NCI-H2171 treated with DMSO at 0.1 percent for 48 hours (cell line): ENCODE data around the gene ANP32A.
"Not testable (repeated sequence)": the region's sequence is repeated elsewhere in the genome, so short reads cannot be mapped to it uniquely, and the experiment has no call there.

ENCODE experiments used
- DNase-seq: peaks from one replicate; lab custom pipeline; 2025; lab: John Stamatoyannopoulos, UW

The ANP32A gene

DNA sequence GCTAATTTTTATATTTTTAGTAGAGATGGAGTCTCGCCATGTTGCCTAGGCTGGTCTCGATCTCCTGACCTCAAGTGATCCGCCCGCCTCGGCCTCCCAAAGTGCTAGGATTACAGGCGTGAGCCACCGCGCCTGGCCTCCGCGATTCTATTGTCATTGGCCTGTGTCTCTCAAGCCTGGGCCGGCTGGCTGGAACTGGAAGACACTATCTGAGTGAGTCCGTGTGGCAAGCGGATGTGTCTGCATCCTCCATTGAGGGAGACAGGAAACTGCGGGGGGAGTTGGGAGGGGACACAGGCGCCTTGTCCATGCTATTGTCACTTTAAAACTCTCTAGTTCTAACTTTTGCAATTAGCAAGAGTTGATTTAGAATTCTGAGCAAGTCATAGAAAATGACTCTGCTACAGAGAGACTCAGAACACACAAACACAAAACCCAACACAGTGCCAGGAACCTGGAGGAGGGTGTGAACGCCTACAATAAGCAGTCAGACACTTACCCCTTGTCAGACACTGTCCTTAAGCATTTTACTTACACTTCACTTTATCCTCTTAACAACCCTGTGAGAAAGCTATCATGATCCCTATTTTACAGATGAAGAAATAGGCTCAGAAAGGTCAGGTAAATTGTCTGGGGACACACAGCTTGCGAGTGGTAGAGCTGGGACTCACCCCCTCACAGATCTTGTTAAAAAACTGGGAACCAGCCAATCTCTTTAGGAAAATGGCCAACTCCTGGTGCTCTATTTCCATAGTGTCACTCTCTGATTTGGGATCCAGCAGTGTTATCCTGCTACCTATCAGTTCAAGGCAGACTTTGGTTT is 38.7 kb downstream of the ANP32A start:
- DNase-seq: no peak

GRCh38 chr15:68781217-68781616 is 39.5 kb downstream of the ANP32A start:
- no peak for DNase-seq

- no peak for DNase-seq
Measured at GRCh38 chr15:68778876-68779275, 41.8 kb downstream of the ANP32A start.

DNA sequence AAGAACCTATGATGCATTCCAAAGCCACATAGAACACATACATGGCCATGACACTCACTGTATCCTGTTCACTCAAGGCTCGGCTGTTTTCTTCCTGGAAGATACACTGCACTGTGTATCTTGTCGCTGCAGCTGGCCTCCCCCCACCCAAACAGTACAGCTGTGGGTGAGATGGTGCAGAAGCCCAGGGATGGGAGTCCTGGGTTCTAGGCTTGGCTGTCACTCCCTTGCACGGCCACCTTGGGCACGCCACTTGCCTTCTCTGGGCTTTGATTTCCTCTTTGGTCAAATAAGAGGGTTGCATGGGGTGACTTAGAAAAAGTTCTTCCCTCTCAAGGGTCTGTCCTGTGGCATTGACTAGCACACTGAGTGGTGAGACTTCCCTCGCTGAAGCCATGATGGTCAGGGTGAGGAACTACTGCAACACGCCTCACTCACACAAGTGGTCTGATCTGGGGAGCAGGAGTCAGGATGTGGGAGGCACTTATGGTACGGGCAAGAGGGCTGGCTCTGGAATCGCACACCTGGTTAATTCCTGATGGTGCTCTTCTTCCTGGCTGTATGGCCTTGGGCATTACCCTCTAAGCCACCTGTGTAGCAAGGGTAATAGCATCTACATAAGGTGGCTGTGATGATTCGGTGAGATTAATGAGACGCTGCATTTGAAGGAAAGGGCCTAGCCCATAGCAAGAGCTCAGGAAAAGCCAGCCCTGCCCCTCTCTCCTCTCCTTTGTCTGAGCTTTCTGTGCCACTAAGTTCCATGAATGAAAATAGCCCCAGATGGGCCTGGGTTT is 44.0 kb downstream of the ANP32A start:
- peak; percentile 42 for DNase-seq

GRCh38 chr15:68775671-68776476 is 44.8 kb downstream of the ANP32A start:
- DNase-seq: no peak

DNA sequence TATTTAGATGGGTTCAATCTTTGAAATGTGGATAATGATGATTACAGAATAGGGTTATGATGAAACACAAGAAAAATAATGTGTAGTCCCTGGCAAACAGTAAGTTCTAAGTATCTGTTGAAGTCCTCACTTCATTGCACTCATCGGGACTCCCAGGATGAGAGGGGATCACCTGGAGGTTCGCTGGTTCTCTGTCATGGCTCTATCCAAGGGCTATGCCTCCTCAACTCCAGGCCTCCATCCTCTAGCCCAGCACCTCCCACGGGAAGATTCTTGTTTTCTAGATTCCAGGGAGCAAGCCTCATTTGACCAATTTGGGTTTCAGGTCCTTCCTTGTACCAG is 45.5 kb downstream of the ANP32A start:
- DNase-seq: no peak

DNA sequence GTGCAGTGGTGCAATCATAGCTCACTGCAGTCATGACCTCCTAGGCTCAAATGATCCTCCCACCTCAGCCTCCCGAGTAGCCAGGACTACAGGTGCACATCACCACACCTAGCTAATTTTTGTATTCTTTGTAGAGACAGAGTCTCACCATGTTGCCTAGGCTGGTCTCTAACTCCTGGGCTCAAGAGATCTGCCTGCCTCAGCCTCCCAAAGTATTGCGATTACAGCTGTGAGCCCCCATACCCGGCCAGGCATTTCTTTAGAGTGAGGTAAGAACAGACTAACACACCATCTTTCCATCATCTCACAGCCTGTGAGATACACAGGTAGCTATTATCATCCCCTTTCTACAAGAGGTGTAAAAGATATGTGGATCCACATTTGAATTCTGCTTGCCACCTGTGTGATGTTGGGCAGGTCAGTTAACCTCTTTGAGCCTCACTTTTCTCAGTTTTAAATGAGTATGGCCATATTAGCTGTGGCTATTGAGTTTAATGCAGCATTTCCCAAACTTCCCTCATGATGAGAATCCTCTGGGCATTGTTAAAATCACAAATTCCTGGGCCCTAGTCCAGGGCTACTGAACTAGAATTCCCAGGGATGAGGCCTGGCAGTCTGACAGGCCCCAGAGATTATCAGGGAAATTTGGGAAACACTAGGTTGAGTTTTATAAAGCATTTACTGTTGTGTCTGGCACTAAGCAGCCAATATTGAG is 46.0 kb downstream of the ANP32A start:
- no peak for DNase-seq

DNA sequence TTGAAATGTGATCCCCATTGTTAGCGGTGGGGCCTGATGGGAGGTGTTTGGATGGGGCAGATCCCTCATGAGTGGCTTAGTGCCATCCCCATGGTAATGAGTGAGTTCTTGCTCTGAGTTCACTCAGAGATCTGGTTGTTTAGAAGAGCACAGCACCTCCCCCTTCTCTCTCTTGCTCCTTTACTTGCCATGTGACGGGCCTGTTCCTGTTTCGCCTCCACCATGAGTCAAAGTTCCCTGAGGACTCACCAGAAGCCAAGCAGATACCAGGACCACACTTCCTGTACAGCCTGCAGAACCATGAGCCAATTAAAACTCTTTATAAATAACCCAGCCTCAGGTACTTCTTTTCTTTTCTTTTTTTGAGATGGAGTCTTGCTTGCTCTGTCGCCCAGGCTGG is 46.6 kb downstream of the ANP32A start:
- peak; percentile 77 for DNase-seq

DNA sequence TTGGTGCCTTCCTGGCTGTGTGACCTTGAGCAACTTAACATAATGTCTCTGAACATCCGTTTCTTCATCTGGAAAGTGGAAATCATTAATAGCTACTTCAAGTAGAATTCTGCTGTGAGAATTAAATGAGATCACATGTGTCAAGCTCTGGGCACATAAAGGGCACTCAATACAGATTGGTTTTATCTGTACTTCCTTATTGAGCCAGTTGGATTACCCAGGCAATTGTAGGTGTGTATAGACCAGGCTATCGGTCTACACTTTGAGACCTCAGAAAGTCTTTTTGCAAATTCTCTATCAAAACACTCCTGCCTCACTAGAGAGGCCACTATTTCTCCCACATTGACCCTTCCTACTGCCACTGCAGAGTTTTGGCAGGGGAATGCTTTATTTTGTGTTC is 47.7 kb downstream of the ANP32A start:
- DNase-seq: no peak

DNA sequence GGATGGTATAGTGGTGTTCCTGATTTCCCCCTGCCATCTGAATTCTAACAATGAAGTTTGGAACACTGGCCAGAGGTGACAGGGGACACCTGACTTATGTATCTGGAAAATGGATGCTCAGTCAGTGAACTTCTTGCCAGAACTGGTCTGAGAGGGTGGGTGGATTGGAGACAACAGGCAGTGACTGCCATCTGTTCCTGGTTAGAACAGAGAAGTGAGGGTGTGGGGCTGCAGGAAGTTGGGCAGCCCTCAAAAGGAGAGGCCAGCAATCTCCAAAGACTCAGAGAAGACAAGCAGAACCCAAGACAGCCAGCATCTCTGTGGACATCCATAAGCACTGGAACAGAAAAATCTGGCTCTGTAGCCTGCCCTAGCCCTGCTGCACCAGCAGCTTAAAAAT is 50.5 kb downstream of the ANP32A start:
- DNase-seq: no peak

GRCh38 chr15:68769702-68770101 is 51.0 kb downstream of the ANP32A start:
- no peak for DNase-seq

DNA sequence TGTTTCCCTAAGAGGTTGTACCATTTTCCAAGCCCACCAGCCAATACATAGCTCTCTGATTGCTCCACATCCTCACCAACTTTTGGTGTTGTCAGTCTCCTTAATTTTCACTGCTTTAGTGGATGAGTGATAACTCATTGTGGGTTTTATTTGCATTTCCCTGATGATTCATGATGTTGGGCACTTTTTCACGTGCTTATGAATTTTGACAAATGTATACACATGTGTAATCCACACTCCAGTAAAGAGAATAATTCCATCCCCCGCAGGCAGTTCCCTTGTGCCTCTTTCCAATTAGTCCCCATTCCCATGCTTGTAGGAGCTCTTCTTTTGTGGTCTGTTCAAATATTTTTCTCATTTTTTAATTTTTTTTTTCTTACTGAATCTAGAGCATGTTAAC is 52.4 kb downstream of the ANP32A start:
- no peak for DNase-seq

- DNase-seq: no peak
Measured at GRCh38 chr15:68767833-68768232, 52.9 kb downstream of the ANP32A start.

DNA sequence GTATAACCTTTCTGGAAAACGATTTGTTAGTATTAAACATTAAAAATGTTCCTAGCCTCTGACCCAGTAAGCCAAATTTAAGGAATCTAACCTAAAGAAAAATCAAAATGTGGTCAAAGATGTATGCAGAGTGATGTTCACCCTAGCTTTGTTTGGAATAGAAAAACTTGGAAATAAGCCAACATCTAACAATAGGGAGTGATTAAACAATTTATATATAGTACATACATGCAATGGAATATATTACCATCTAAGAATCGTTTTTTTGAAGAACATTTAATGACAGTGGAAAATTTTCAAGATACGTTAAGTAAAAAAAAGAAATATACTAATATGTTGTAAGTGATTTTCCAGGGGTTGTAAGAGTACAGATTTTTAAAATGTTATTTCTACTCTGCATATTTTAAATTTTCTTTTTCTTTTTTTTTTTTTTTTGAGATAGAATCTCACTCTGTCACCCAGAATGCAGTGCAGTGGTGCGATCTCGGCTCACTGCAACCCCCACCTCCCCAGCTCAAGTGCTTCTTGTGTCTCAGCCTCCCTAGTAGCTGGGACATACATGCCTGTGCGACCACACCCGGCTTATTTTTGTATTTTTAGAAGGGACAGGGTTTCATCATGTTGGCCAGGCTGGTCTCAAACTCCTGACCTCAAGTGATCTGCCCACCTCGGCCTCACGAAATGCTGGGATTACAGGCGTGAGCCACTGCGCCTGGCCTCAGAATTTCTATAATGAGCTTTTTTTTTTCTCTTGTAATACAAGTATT is 54.9 kb downstream of the ANP32A start:
- peak; percentile 18 for DNase-seq

DNA sequence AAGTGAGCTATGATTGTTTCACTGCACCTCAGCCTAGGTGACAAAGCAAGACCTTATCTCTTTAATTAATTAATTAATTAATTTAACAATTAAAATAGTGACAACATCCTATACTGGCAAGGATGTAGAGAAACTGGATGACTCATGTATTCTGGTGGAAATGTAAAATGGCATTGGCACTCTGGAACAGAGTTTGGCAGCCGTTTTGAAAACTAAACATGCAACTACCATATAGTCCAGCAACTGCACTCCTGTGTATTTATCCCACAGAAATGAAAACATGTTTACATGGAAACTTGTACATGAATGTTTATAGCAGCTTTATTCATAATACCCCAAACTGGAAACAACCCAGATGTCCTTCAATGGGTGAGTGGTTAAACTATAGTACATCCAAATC is 56.6 kb downstream of the ANP32A start:
- DNase-seq: no peak

- DNase-seq: no peak
Measured at GRCh38 chr15:68763063-68763462, 57.6 kb downstream of the ANP32A start.

DNA sequence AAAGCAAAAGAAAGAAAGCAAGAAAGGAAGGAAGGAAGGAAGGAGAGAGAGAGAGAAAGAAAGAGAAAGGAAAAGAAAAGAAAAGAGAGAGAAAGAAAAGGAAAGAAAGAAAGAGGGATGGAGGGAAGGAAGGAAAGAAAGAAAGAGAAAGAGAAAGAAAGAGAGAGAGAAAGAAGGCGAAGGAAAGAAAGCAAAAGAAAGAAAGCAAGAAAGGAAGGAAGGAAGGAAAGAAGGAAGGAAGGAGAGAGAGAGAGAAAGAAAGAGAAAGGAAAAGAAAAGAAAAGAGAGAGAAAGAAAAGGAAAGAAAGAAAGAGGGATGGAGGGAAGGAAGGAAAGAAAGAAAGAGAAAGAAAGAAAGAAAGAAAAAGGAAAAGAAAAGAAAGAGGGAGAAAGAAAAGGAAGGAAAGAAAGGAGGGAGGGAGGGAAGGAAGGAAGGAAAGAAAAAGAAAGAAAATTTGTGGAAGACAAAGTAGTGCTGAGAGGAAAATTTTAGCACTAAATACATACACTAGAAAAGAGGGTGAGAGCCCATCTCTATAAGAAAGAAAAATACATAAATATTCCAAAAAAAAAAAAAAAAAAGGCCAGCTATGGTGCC is 60.6 kb downstream of the ANP32A start:
- not testable (repeated sequence) for DNase-seq

DNA sequence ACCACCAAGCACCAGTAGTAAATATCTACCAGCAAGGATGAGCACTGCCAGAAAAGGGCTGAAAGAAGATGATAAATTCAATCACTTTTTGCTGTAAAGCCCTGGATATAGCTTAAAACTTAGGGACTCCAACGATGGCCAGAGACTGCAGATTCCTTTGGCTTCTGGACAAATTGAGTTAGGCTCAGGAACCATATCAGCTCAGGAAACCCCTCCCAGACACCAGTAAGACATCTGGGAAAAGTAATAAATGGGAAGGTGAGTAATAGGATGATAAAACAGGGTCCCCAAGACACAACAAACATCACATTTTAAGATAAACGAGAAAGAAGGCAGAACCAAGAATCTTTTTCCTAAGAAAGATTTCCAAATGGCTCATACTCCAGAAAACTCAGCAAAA is 65.0 kb downstream of the ANP32A start:
- DNase-seq: no peak

DNA sequence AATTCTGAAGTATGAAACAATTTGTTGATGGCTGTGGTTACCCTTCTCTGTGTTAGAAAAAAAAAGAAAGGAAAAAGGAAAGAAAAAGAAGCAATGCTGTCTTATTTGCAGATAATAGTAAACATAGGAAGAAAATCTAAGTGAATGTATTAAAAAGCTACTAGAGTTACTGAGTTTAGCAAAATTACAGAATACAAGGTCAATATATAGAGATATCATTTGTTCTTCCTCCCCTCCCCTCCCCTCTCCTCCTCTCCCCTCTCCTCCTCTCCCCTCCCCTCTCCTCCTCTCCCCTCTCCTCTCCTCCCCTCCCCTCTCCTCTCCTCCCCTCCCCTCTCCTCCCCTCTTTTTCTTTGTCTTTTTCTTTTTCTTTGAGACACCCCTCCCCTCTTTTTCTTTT is 69.1 kb downstream of the ANP32A start:
- DNase-seq: no peak

DNA sequence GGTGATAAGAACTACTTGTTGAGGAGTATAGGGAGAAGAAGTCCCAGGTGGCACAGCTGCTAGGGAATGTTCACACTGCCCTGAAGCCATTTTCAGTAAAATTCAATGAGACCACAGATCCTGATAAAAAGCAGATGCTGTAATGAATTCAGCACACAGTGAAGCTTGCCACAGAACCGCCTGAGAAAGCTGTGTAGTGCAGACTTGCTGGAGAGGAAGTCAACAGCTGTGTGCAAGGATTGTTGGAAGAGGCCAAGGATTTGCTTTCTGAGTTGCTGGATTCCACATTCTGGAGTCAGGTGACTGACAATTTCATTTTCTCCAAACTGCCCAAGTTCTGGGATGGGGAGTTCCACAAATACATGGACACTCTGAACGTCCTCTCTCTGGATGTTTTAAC is 70.9 kb downstream of the ANP32A start:
- DNase-seq: no peak

DNA sequence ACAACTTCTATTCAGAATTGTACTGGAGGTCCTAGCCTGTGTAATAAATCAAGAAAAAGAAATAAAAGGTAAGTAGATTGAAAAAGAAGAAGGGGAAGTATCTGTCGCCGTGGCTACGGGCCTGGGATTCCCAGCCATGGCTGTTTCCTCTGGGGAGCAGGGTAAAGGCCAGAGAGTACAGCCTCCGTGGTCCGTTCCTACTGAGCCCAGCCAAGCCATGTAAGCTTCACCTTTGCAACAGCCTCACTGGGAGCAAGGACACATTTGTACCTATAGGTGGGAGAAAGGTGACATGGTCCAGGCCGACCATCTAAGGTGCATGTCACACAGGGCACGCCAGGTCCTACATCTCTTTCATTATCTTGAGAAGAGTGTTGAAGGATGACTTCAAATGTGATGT is 71.3 kb downstream of the ANP32A start:
- DNase-seq: no peak
